ENCODE data around the gene NCOA5. TPM values are rescaled to one million over a fixed set of nuclear protein-coding genes. Genes with fewer than 3 reads are reported as not detected.

The NCOA5 gene
- total RNA-seq, 1 experiment from 2014 or later, result 52.5 TPM

- H3K36me3 ChIP-seq (ENCODE audit: control insufficient read depth, insufficient read depth, low read length), result no peaks in the 10 kb centered on the region
- H3K4me3 Mint-ChIP-seq (ENCODE audit: unreplicated experiment), result no peak overlapping the region
- H3K4me1 ChIP-seq, result no peaks in the 10 kb centered on the region
- H3K36me3 Mint-ChIP-seq (ENCODE audit: insufficient read depth, unreplicated experiment), result no peaks in the 10 kb centered on the region
- CTCF ChIA-PET, result no interaction called here
- BruUV-seq (replicated peaks), result no TSS peak
- no peak overlapping the region for H3K4me3 ChIP-seq (ENCODE audit: low read depth, low read length)
- intact Hi-C loops (cut with micrococcal nuclease; ENCODE audit: unreplicated experiment), result no loop called here
- peak in 1 of 2 experiments; percentile 27 for DNase-seq
- peaks cover 3% of the 10 kb centered on the region; the same call in 1 of the 2 replicates for H3K27me3 ChIP-seq (replicated peaks; ENCODE audit: control insufficient read depth, insufficient read depth, low read length)
- POLR2A ChIA-PET, result no interaction called here
- H3K4me1 Mint-ChIP-seq (ENCODE audit: low read depth, unreplicated experiment), result no peaks in the 10 kb centered on the region
- H3K9me3 ChIP-seq, result no peaks in the 10 kb centered on the region
- peaks cover 39% of the 10 kb centered on the region for H3K27me3 Mint-ChIP-seq (ENCODE audit: insufficient read depth, unreplicated experiment)
- no peak overlapping the region for H3K27ac Mint-ChIP-seq (ENCODE audit: unreplicated experiment)
- TF ChIP-seq, protein P1, sequence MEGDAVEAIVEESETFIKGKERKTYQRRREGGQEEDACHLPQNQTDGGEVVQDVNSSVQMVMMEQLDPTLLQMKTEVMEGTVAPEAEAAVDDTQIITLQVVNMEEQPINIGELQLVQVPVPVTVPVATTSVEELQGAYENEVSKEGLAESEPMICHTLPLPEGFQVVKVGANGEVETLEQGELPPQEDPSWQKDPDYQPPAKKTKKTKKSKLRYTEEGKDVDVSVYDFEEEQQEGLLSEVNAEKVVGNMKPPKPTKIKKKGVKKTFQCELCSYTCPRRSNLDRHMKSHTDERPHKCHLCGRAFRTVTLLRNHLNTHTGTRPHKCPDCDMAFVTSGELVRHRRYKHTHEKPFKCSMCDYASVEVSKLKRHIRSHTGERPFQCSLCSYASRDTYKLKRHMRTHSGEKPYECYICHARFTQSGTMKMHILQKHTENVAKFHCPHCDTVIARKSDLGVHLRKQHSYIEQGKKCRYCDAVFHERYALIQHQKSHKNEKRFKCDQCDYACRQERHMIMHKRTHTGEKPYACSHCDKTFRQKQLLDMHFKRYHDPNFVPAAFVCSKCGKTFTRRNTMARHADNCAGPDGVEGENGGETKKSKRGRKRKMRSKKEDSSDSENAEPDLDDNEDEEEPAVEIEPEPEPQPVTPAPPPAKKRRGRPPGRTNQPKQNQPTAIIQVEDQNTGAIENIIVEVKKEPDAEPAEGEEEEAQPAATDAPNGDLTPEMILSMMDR (IDR thresholded peaks at IDR 0.05; ENCODE audit: insufficient read depth in 1 of 2, low read depth in 1 of 2, low read length in 1 of 2, severe bottlenecking in 1 of 2, unreplicated experiment in 1 of 2), result no peak
- H3K9me3 Mint-ChIP-seq (ENCODE audit: unreplicated experiment), result no peaks in the 10 kb centered on the region
Observed at GRCh38 chr20:46112430-46113112, 22.8 kb upstream of the NCOA5 start.

DNA sequence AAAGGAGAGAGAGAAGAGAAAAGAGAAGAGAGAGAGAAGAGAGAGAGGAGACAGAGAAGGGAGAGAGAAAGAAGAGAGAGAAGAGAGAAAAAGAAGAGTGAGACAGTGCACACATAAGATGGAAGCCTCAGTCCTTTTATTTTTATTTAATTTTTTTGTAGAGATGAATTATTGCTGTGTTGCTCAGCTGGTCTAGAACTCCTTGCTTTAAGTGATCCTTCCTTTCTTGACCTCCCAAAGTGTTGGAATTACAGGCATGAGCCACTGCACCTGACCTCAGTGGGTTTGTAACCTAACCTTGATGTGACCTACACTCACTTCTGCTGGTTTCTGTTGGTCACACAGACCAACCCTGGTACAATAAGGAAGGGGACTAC lies 22.1 kb upstream of the NCOA5 start:
- H3K27me3 ChIP-seq (replicated peaks; ENCODE audit: control insufficient read depth, insufficient read depth, low read length), result peaks cover 3% of the 10 kb centered on the region; the same call in 1 of the 2 replicates
- Mint-ChIP-seq H3K36me3 (ENCODE audit: insufficient read depth, unreplicated experiment) (no peaks in the 10 kb centered on the region), H3K27ac (ENCODE audit: unreplicated experiment) (no peak overlapping the region), H3K27me3 (ENCODE audit: insufficient read depth, unreplicated experiment) (peaks cover 42% of the 10 kb centered on the region), H3K4me3 (ENCODE audit: unreplicated experiment) (no peak overlapping the region), H3K9me3 (ENCODE audit: unreplicated experiment) (no peaks in the 10 kb centered on the region), H3K4me1 (ENCODE audit: low read depth, unreplicated experiment) (no peaks in the 10 kb centered on the region)
- TF ChIP-seq, protein P1 (IDR thresholded peaks at IDR 0.05; ENCODE audit: insufficient read depth in 1 of 2, low read depth in 1 of 2, low read length in 1 of 2, severe bottlenecking in 1 of 2, unreplicated experiment in 1 of 2), result no peak
- intact Hi-C loops (cut with micrococcal nuclease; ENCODE audit: unreplicated experiment), result no loop called here
- no peak overlapping the region for H3K4me3 ChIP-seq (ENCODE audit: low read depth, low read length)
- no peaks in the 10 kb centered on the region for H3K4me1 ChIP-seq
- no peak for DNase-seq
- ChIA-PET POLR2A (no interaction called here), CTCF (no interaction called here)
- H3K9me3 ChIP-seq, result no peaks in the 10 kb centered on the region
- no TSS peak for BruUV-seq (replicated peaks)
- H3K36me3 ChIP-seq (ENCODE audit: control insufficient read depth, insufficient read depth, low read length), result no peaks in the 10 kb centered on the region

GRCh38 chr20:46111028-46111835 lies 21.5 kb upstream of the NCOA5 start:
- no peak overlapping the region for H3K4me3 ChIP-seq (ENCODE audit: low read depth, low read length)
- TF ChIP-seq, protein P1 (IDR thresholded peaks at IDR 0.05; ENCODE audit: insufficient read depth in 1 of 2, low read depth in 1 of 2, low read length in 1 of 2, severe bottlenecking in 1 of 2, unreplicated experiment in 1 of 2), result no peak
- BruUV-seq (replicated peaks), result no TSS peak
- Mint-ChIP-seq H3K4me3 (ENCODE audit: unreplicated experiment) (no peak overlapping the region), H3K27ac (ENCODE audit: unreplicated experiment) (no peak overlapping the region), H3K27me3 (ENCODE audit: insufficient read depth, unreplicated experiment) (peaks cover 43% of the 10 kb centered on the region), H3K9me3 (ENCODE audit: unreplicated experiment) (no peaks in the 10 kb centered on the region), H3K4me1 (ENCODE audit: low read depth, unreplicated experiment) (no peaks in the 10 kb centered on the region), H3K36me3 (ENCODE audit: insufficient read depth, unreplicated experiment) (no peaks in the 10 kb centered on the region)
- ChIA-PET POLR2A (no interaction called here), CTCF (no interaction called here)
- no peaks in the 10 kb centered on the region for H3K36me3 ChIP-seq (ENCODE audit: control insufficient read depth, insufficient read depth, low read length)
- peaks cover 3% of the 10 kb centered on the region; the same call in 1 of the 2 replicates for H3K27me3 ChIP-seq (replicated peaks; ENCODE audit: control insufficient read depth, insufficient read depth, low read length)
- H3K9me3 ChIP-seq, result no peaks in the 10 kb centered on the region
- no peaks in the 10 kb centered on the region for H3K4me1 ChIP-seq
- intact Hi-C loops (cut with micrococcal nuclease; ENCODE audit: unreplicated experiment), result no loop called here
- DNase-seq, result peak in 1 of 2 experiments; percentile 32

Measured in Caco-2 (cell line).